ENCODE measurements around the gene EYA4.

DNA sequence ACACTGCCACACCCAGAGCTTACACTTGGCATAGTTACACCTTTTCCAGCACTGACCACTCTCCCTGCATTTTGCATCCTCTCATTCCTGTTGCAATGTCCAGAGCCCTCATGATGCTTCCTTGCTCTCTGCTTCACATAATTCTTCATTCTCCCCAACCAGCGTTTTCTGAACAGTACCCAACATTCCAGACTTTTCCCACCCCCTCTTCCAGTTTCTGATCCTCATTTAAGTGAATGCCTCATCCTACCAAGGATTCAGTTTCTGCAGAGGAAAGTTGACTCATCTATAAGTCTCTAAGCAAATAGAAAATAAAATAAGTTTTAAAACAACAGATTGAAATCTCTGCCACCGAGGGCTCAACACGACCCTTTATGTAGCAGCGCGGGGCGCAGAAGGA lies 326.5 kb downstream of the EYA4 start:
- TF ChIP-seq, protein P1, sequence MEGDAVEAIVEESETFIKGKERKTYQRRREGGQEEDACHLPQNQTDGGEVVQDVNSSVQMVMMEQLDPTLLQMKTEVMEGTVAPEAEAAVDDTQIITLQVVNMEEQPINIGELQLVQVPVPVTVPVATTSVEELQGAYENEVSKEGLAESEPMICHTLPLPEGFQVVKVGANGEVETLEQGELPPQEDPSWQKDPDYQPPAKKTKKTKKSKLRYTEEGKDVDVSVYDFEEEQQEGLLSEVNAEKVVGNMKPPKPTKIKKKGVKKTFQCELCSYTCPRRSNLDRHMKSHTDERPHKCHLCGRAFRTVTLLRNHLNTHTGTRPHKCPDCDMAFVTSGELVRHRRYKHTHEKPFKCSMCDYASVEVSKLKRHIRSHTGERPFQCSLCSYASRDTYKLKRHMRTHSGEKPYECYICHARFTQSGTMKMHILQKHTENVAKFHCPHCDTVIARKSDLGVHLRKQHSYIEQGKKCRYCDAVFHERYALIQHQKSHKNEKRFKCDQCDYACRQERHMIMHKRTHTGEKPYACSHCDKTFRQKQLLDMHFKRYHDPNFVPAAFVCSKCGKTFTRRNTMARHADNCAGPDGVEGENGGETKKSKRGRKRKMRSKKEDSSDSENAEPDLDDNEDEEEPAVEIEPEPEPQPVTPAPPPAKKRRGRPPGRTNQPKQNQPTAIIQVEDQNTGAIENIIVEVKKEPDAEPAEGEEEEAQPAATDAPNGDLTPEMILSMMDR (IDR thresholded peaks at IDR 0.05) = no peak
- no peak for TF ChIP-seq POLR2A (IDR thresholded peaks at IDR 0.05)
